Raji (cell line): Measurements from ENCODE around the gene MAN1C1.

Experiments used
- POLR2A ChIP-seq: IDR thresholded peaks from 2 replicates; pipeline ENCODE4 v1.6.1; 2011; ENCODE audit warnings: low read depth, low read length, control low read depth; ENCODE audit not compliant: insufficient read depth

Gene MAN1C1

GRCh38 chr1:25786887-25787759 is 170.5 kb downstream of the MAN1C1 start:
- TF ChIP-seq POLR2A: no peak

GRCh38 chr1:25787760-25788166 is 171.2 kb downstream of the MAN1C1 start:
- TF ChIP-seq POLR2A: no peak

- TF ChIP-seq POLR2A: no peak
Observed at GRCh38 chr1:25790472-25790871, 173.9 kb downstream of the MAN1C1 start.

GRCh38 chr1:25792115-25792514 is 175.5 kb downstream of the MAN1C1 start:
- no peak for TF ChIP-seq POLR2A

- TF ChIP-seq POLR2A: no peak
Observed at GRCh38 chr1:25793585-25794170, 177.1 kb downstream of the MAN1C1 start.

- no peak for TF ChIP-seq POLR2A
Observed at GRCh38 chr1:25794325-25794724, 177.7 kb downstream of the MAN1C1 start.

GRCh38 chr1:25795211-25795610 is 178.6 kb downstream of the MAN1C1 start:
- TF ChIP-seq POLR2A: no peak

GRCh38 chr1:25795946-25796810 is 179.6 kb downstream of the MAN1C1 start:
- TF ChIP-seq POLR2A: no peak

- no peak for TF ChIP-seq POLR2A
Observed at GRCh38 chr1:25796811-25797458, 180.3 kb downstream of the MAN1C1 start.

- TF ChIP-seq POLR2A: no peak
Observed at GRCh38 chr1:25797939-25798338, 181.3 kb downstream of the MAN1C1 start.

- no peak for TF ChIP-seq POLR2A
Observed at GRCh38 chr1:25798666-25799351, 182.2 kb downstream of the MAN1C1 start.

- no peak for TF ChIP-seq POLR2A
Observed at GRCh38 chr1:25799352-25799934, 182.9 kb downstream of the MAN1C1 start.

GRCh38 chr1:25799935-25800702 is 183.5 kb downstream of the MAN1C1 start, which contains the start of gene SELENON:
SELENON (plus strand) TSS chr1:25800193; CDS start chr1:25800231, 38 bp downstream.
- TF ChIP-seq POLR2A: no peak
